Prostate gland (tissue), 2 donors: ENCODE measurements around the gene WDR12.

Source experiments
- CTCF ChIP-seq, 4 experiments: fragments of 200-600 bp in 2 of 4; fragments of 450-650 bp in 2 of 4; sonication (generic) in 2 of 4; IDR thresholded peaks; 1 replicate in 3 of 4; 2 replicates in 1 of 4; pipeline ENCODE4 v1.5.1; 2016 to 2019; ENCODE audit warnings: antibody characterized with exemption in 4 of 4, mild to moderate bottlenecking in 2 of 4, moderate library complexity in 2 of 4
- POLR2A ChIP-seq: fragments of 450-650 bp; IDR thresholded peaks from one replicate; pipeline ENCODE4 v1.6.1; 2016; ENCODE audit warnings: antibody characterized with exemption, mild to moderate bottlenecking

- TF ChIP-seq CTCF (IDR thresholded peaks at IDR 0.05) (no peak), POLR2A (no peak)
These were observed 29.9 kb downstream of the WDR12 start for GRCh38 chr2:202881570-202881969.
